Epithelial cell of esophagus (primary cell): ENCODE results near the gene CNTNAP2.
"Not testable (repeated sequence)": the region's sequence is repeated elsewhere in the genome, so short reads cannot be mapped to it uniquely, and the experiment has no call there.

Source experiments
- DNase-seq: peaks from one replicate; pipeline ENCODE4 v3.0.0; 2010; ENCODE audit warnings: low read depth
- H3K4me3 ChIP-seq: 2 replicates; pipeline ENCODE4 v1.5.1; 2011; ENCODE audit warnings: mild to moderate bottlenecking, low read length, control low read depth
- CTCF ChIP-seq: IDR thresholded peaks from 2 replicates; pipeline ENCODE4 v1.5.1; 2011; ENCODE audit warnings: low read depth, mild to moderate bottlenecking, low read length, control low read depth, inconsistent platforms; ENCODE audit not compliant: insufficient read depth; ENCODE audit errors: missing control alignments

CNTNAP2 gene

GRCh38 chr7:146902728-146903127 lies 786.1 kb downstream of the CNTNAP2 start:
- DNase-seq: no peak
- no peak overlapping the region for H3K4me3 ChIP-seq
- no peak for TF ChIP-seq CTCF

- H3K4me3 ChIP-seq, DNase-seq: not testable (repeated sequence)
Observed at GRCh38 chr7:146905746-146906145, 789.1 kb downstream of the CNTNAP2 start.

DNA sequence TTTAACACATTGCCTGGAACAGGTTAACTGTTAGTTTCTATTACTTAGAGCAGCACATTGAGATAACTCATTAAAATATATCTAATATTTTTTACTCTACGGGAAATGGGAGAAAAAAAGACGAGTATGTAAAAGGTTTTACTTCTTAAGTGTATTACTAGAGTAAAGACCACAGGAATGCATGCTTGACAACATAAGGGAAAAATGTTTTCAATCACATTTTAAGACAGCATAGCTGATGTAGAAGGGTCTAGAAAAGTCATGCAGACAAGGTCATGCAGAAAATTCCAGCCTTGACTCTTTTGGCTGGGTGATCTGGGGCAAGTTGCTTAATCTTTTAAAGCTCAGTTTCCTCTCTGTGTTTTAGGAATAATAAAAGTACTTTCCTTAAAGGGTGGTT lies 806.2 kb downstream of the CNTNAP2 start:
- no peak overlapping the region for H3K4me3 ChIP-seq
- no peak for TF ChIP-seq CTCF
- DNase-seq: no peak

- DNase-seq: no peak
- TF ChIP-seq CTCF: no peak
- no peak overlapping the region for H3K4me3 ChIP-seq
Observed at GRCh38 chr7:146926841-146927240, 810.2 kb downstream of the CNTNAP2 start.

GRCh38 chr7:146937836-146938235 lies 821.2 kb downstream of the CNTNAP2 start:
- DNase-seq: no peak
- no peak for TF ChIP-seq CTCF
- H3K4me3 ChIP-seq: no peak overlapping the region

DNA sequence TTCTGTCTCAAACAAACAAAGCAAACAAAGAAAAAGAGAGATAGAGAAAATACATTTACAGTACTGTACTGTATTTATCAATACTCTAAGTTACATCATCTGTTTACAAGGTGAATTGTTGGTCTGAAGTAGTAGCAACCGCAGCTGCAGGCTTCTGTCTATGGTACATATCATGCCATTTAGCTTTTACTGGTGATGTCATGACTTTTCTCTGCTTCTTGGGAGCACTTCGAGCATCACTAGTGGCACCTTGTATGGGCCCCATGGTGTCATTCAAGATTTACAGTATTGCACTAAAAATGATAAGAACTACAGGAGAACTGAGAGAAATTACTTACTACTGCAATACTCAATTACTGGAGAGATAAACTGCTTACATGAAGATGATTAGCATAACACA lies 826.9 kb downstream of the CNTNAP2 start:
- H3K4me3 ChIP-seq: no peak overlapping the region
- TF ChIP-seq CTCF: no peak
- DNase-seq: no peak

- no peak overlapping the region for H3K4me3 ChIP-seq
- no peak for DNase-seq
- TF ChIP-seq CTCF: no peak
Observed at GRCh38 chr7:146948703-146949102, 832.1 kb downstream of the CNTNAP2 start.

DNA sequence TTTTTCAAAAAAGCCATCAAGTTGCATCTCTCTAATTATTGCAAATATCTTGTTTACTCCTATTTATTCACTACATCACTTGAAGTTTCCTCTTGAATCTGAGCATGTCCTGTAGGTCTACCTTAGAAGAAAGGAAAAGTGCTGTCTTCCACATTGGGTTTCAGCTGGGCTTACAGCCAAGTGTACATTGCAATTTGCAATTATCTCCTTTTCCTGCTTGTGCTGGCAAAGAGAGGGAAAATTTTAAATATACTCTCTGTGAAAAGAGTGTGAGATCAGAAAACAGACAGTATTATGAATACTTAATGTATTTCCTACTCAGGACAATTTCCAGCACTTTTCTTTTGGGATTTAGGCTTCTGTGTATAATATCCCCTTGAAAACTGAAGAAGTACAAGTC lies 839.7 kb downstream of the CNTNAP2 start:
- no peak overlapping the region for H3K4me3 ChIP-seq
- DNase-seq: no peak
- no peak for TF ChIP-seq CTCF
